Activated naive CD8-positive, alpha-beta T cell treated with anti-CD3 and anti-CD28 coated beads for 36 hours (primary cell): ENCODE results near the gene DBF4. TPM values are rescaled to one million over a fixed set of nuclear protein-coding genes. Genes with fewer than 3 reads are reported as not detected.

Experiments used
- total RNA-seq, 2 experiments: library from RNA; stranded (reverse); gene quantifications; one replicate each; pipeline ENCODE4 v1.2.3, GENCODE V29; 2021

DBF4 gene
- total RNA-seq, 2 experiments from 2014 or later: 86.3 to 88.8 TPM

Other genes starting within 250 kb of the DBF4 start
- gene RUNDC3B, start 248.1 kb upstream of the DBF4 start, total RNA-seq: 1 to 10 TPM in 1 of 2 experiments, under 1 TPM in 1; 0.94 to 1.7 TPM
- 10 to 100 TPM; 36.1 to 45.9 TPM for gene SLC25A40, start 133 bp upstream of the DBF4 start, total RNA-seq
- 1 to 10 TPM; 2.3 to 3.5 TPM for gene ADAM22, start 57.8 kb downstream of the DBF4 start, total RNA-seq